Testis (tissue), 2 donors: ENCODE measurements around the gene CADM1.

Experiments
- CTCF ChIP-seq, 3 experiments: fragments of 450-650 bp in 2 of 3; fragments of 200-600 bp in 1 of 3; sonication (generic) in 1 of 3; IDR thresholded peaks; one replicate each; pipeline ENCODE4 v1.5.1; 2016 to 2019; ENCODE audit warnings: antibody characterized with exemption in 3 of 3, mild to moderate bottlenecking in 2 of 3, moderate library complexity in 1 of 3
- POLR2A ChIP-seq: fragments of 450-650 bp; IDR thresholded peaks from one replicate; pipeline ENCODE4 v1.6.1; 2017; ENCODE audit warnings: antibody characterized with exemption, mild to moderate bottlenecking, moderate library complexity

- TF ChIP-seq CTCF (IDR thresholded peaks at IDR 0.05) = no peak
- no peak for TF ChIP-seq POLR2A
These were observed 41.5 kb upstream of the CADM1 start for GRCh38 chr11:115545581-115546210.
